ENCODE measurements around the gene RTKN.
"Not testable (repeated sequence)": the region's sequence is repeated elsewhere in the genome, so short reads cannot be mapped to it uniquely, and the experiment has no call there.

RTKN gene

GRCh38 chr2:74486141-74486540, 44.4 kb upstream of the RTKN start:
- Histone ChIP-seq H3K4me1 (ENCODE audit: insufficient read depth, low read length, poor library complexity, severe bottlenecking) (peaks cover 11% of the 10 kb centered on the region), H3K27me3 (ENCODE audit: insufficient read depth, low read length, poor library complexity, severe bottlenecking) (no peaks in the 10 kb centered on the region), H3F3A (ENCODE audit: low read depth) (no peaks in the 10 kb centered on the region), H3K36me3 (ENCODE audit: insufficient read depth, low read length) (peaks cover 10% of the 10 kb centered on the region; the same call in 1 of the 2 replicates), H3K9me3 (ENCODE audit: insufficient read depth, low read depth, low read length) (no peaks in the 10 kb centered on the region), H3K9me2 (replicated peaks; ENCODE audit: low read depth, low read length) (no peaks in the 10 kb centered on the region), H4K20me1 (ENCODE audit: insufficient read depth, low read length, poor library complexity, severe bottlenecking) (peaks cover 8% of the 10 kb centered on the region), H3K9ac (ENCODE audit: low read depth, low read length, poor library complexity, severe bottlenecking) (no peak overlapping the region), H3K4me3 (ENCODE audit: low read length, poor library complexity, severe bottlenecking) (no peak overlapping the region), H2AFZ (ENCODE audit: low read length) (no peak overlapping the region), H3K79me2 (ENCODE audit: insufficient read depth, low read length) (peaks cover 30% of the 10 kb centered on the region), H3K4me2 (ENCODE audit: low read depth, low read length, poor library complexity, severe bottlenecking) (no peak overlapping the region)
- TF ChIP-seq CTCF (conservative IDR thresholded peaks at IDR 0.05; ENCODE audit: low read length) (no peak), EZH2phosphoT487 (IDR thresholded peaks at IDR 0.05; ENCODE audit: borderline replicate concordance) (no peak)

- Histone ChIP-seq H3K79me2 (ENCODE audit: insufficient read depth, low read length) (peaks cover 53% of the 10 kb centered on the region), H3K4me2 (ENCODE audit: low read depth, low read length, poor library complexity, severe bottlenecking) (peak overlapping the region; percentile 82), H3K9ac (ENCODE audit: low read depth, low read length, poor library complexity, severe bottlenecking) (peak overlapping the region; percentile 80), H3K4me3 (ENCODE audit: low read length, poor library complexity, severe bottlenecking) (peak overlapping the region; percentile 79), H3K4me1 (ENCODE audit: insufficient read depth, low read length, poor library complexity, severe bottlenecking) (peaks cover 29% of the 10 kb centered on the region)
- not testable (repeated sequence) for H3K36me3 ChIP-seq (ENCODE audit: insufficient read depth, low read length); H3K9me2 ChIP-seq (replicated peaks; ENCODE audit: low read depth, low read length); H3K9me3 ChIP-seq (ENCODE audit: insufficient read depth, low read depth, low read length); H4K20me1 ChIP-seq (ENCODE audit: insufficient read depth, low read length, poor library complexity, severe bottlenecking); H3K27me3 ChIP-seq (ENCODE audit: insufficient read depth, low read length, poor library complexity, severe bottlenecking); H2AFZ ChIP-seq (ENCODE audit: low read length); H3F3A ChIP-seq (ENCODE audit: low read depth)
These were observed 42.0 kb upstream of the RTKN start for GRCh38 chr2:74483675-74484164.

GRCh38 chr2:74482801-74483674, 41.3 kb upstream of the RTKN start, which contains the start of the genes CCDC142 and TTC31:
TSS of gene CCDC142 (minus strand) at chr2:74482998. CDS start at chr2:74482837, 161 bp downstream.
TSS of gene TTC31 (plus strand) at chr2:74483081. CDS start at chr2:74483096, 15 bp downstream.
- H3K4me1 ChIP-seq (ENCODE audit: insufficient read depth, low read length, poor library complexity, severe bottlenecking): peaks cover 29% of the 10 kb centered on the region
- peak within 1 kb of the TSS; percentile 79 for H3K4me3 ChIP-seq (ENCODE audit: low read length, poor library complexity, severe bottlenecking)
- H4K20me1 ChIP-seq (ENCODE audit: insufficient read depth, low read length, poor library complexity, severe bottlenecking): peaks cover 9% of the 10 kb centered on the region
- H3K9me2 ChIP-seq (replicated peaks; ENCODE audit: low read depth, low read length): no peaks in the 10 kb centered on the region
- TF ChIP-seq EZH2phosphoT487 (IDR thresholded peaks at IDR 0.05; ENCODE audit: borderline replicate concordance) (no peak), CTCF (conservative IDR thresholded peaks at IDR 0.05; ENCODE audit: low read length) (peak; percentile 93)
- no peaks in the 10 kb centered on the region for H3K27me3 ChIP-seq (ENCODE audit: insufficient read depth, low read length, poor library complexity, severe bottlenecking)
- H2AFZ ChIP-seq (ENCODE audit: low read length): peak within 1 kb of the TSS; percentile 82
- H3K36me3 ChIP-seq (ENCODE audit: insufficient read depth, low read length): no peaks in the 10 kb centered on the region
- H3K79me2 ChIP-seq (ENCODE audit: insufficient read depth, low read length): peaks cover 53% of the 10 kb centered on the region
- H3F3A ChIP-seq (ENCODE audit: low read depth): no peaks in the 10 kb centered on the region
- no peaks in the 10 kb centered on the region for H3K9me3 ChIP-seq (ENCODE audit: insufficient read depth, low read depth, low read length)
- H3K9ac ChIP-seq (ENCODE audit: low read depth, low read length, poor library complexity, severe bottlenecking): peak within 1 kb of the TSS; percentile 80
- H3K4me2 ChIP-seq (ENCODE audit: low read depth, low read length, poor library complexity, severe bottlenecking): peak within 1 kb of the TSS; percentile 93

Measured in Loucy (cell line).